GM19395 (cell line): ENCODE measurements around the gene TF.

ENCODE experiments used
- ATAC-seq: cut with Tn5 transposase; IDR thresholded peaks from one replicate; pipeline ENCODE4 v1.9.1; 2021; ENCODE audit warnings: mild to moderate bottlenecking, moderate library complexity; ENCODE audit not compliant: unreplicated experiment

The TF gene

GRCh38 chr3:133833880-133834620, 87.9 kb downstream of the TF start:
- no peak for ATAC-seq

GRCh38 chr3:133834621-133835417, 88.6 kb downstream of the TF start:
- no peak for ATAC-seq

- ATAC-seq, result no peak
These were observed 89.2 kb downstream of the TF start for GRCh38 chr3:133835418-133835743.

GRCh38 chr3:133835961-133836360, 89.8 kb downstream of the TF start:
- no peak for ATAC-seq

- no peak for ATAC-seq
These were observed 90.4 kb downstream of the TF start for GRCh38 chr3:133836497-133837158.

- ATAC-seq, result no peak
These were observed 91.5 kb downstream of the TF start for GRCh38 chr3:133837487-133838295.

GRCh38 chr3:133838296-133838789, 92.2 kb downstream of the TF start:
- no peak for ATAC-seq

- no peak for ATAC-seq
These were observed 93.0 kb downstream of the TF start for GRCh38 chr3:133838916-133839800.

GRCh38 chr3:133840055-133840737, 94.0 kb downstream of the TF start:
- ATAC-seq, result no peak

GRCh38 chr3:133840767-133841166, 94.6 kb downstream of the TF start:
- no peak for ATAC-seq

GRCh38 chr3:133841196-133841595, 95.0 kb downstream of the TF start:
- ATAC-seq, result no peak

GRCh38 chr3:133842158-133842557, 96.0 kb downstream of the TF start:
- ATAC-seq, result no peak

GRCh38 chr3:133843634-133844033, 97.4 kb downstream of the TF start:
- no peak for ATAC-seq

- no peak for ATAC-seq
These were observed 98.9 kb downstream of the TF start for GRCh38 chr3:133845127-133845526.
